Measurements from ENCODE around the gene GFY.

Gene GFY

GRCh38 chr19:49475995-49476880 is 51.0 kb downstream of the GFY start (continued):
- TF ChIP-seq TSHZ1 (tag by site-specific recombination; IDR thresholded peaks at IDR 0.05; ENCODE audit: borderline replicate concordance) (no peak), GLIS1 (tag by site-specific recombination; IDR thresholded peaks at IDR 0.05) (peak; percentile 41; the same call in 1 of the 2 replicates), ZNF19 (tag by site-specific recombination; IDR thresholded peaks at IDR 0.05; ENCODE audit: low read depth) (no peak), ZNF600 (tag by site-specific recombination; IDR thresholded peaks at IDR 0.05) (peak; percentile 63), SETDB1 (IDR thresholded peaks at IDR 0.05; ENCODE audit: insufficient read length, low read length) (no peak), ZNF76 (tag by site-specific recombination; IDR thresholded peaks at IDR 0.05; ENCODE audit: borderline replicate concordance, low read depth) (no peak; the same call in 1 of the 2 replicates), INSM2 (tag by site-specific recombination; IDR thresholded peaks at IDR 0.05) (no peak), PATZ1 (tag by site-specific recombination; IDR thresholded peaks at IDR 0.05) (peak; percentile 30), ZBTB8A (tag by site-specific recombination; IDR thresholded peaks at IDR 0.05) (no peak), GLI2 (tag by site-specific recombination; IDR thresholded peaks at IDR 0.05; ENCODE audit: borderline replicate concordance, low read depth) (no peak), ZNF155 (tag by site-specific recombination; IDR thresholded peaks at IDR 0.05) (no peak), ZNF2 (tag by site-specific recombination; IDR thresholded peaks at IDR 0.05) (no peak), ZNF701 (tag by site-specific recombination; IDR thresholded peaks at IDR 0.05) (no peak), ZBTB48 (tag by site-specific recombination; IDR thresholded peaks at IDR 0.05) (no peak), ZNF623 (tag by site-specific recombination; IDR thresholded peaks at IDR 0.05) (no peak), ZNF514 (tag by site-specific recombination; IDR thresholded peaks at IDR 0.05) (no peak), ZSCAN30 (tag by site-specific recombination; IDR thresholded peaks at IDR 0.05) (no peak), ZBTB17 (tag by site-specific recombination; IDR thresholded peaks at IDR 0.05) (peak; percentile 68; the same call in 1 of the 2 replicates), PRDM2 (tag by site-specific recombination; IDR thresholded peaks at IDR 0.05; ENCODE audit: borderline replicate concordance) (no peak), ZNF335 (tag by site-specific recombination; conservative IDR thresholded peaks at IDR 0.05) (0 out of 2 replicates have a peak, but pooled peaks have one; percentile 25)
- TF ChIP-seq, protein P1, sequence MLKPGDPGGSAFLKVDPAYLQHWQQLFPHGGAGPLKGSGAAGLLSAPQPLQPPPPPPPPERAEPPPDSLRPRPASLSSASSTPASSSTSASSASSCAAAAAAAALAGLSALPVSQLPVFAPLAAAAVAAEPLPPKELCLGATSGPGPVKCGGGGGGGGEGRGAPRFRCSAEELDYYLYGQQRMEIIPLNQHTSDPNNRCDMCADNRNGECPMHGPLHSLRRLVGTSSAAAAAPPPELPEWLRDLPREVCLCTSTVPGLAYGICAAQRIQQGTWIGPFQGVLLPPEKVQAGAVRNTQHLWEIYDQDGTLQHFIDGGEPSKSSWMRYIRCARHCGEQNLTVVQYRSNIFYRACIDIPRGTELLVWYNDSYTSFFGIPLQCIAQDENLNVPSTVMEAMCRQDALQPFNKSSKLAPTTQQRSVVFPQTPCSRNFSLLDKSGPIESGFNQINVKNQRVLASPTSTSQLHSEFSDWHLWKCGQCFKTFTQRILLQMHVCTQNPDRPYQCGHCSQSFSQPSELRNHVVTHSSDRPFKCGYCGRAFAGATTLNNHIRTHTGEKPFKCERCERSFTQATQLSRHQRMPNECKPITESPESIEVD (tag by site-specific recombination; IDR thresholded peaks at IDR 0.05): no peak
- TF ChIP-seq, protein P2, sequence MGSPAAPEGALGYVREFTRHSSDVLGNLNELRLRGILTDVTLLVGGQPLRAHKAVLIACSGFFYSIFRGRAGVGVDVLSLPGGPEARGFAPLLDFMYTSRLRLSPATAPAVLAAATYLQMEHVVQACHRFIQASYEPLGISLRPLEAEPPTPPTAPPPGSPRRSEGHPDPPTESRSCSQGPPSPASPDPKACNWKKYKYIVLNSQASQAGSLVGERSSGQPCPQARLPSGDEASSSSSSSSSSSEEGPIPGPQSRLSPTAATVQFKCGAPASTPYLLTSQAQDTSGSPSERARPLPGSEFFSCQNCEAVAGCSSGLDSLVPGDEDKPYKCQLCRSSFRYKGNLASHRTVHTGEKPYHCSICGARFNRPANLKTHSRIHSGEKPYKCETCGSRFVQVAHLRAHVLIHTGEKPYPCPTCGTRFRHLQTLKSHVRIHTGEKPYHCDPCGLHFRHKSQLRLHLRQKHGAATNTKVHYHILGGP (tag by site-specific recombination; IDR thresholded peaks at IDR 0.05): no peak
